ENCODE measurements around the gene MAD1L1.

Gene MAD1L1

DNA sequence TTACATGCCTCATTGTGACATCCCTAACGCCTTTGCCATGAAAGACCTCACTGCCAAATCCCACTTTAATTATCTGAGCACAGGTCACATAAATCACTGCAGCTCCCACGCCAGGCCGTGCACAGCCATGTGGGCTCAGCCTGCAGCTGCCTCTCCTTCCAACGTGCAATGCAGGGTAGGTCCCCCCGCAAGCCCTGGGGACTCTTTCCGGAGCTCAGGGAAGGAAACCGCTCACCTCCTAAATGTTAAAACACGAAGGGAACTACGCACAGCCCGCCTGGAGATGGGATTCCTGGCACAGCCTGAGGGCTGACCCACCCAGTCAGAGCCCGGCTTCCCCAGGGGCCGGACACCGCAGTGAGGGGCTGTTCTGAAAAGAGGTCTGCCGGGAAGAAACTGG lies 128.0 kb downstream of the MAD1L1 start:
- peak overlapping the region; percentile 6; the same call in 1 of the 2 replicates for H3K4me2 ChIP-seq (ENCODE audit: low read length)
- no peaks in the 10 kb centered on the region for H4K20me1 ChIP-seq (ENCODE audit: control insufficient read depth, insufficient read depth, low read depth, low read length)
- H3F3A ChIP-seq (ENCODE audit: control insufficient read depth, insufficient read depth): peaks cover 18% of the 10 kb centered on the region
- no peaks in the 10 kb centered on the region for H3K9me3 ChIP-seq (ENCODE audit: control insufficient read depth, insufficient read depth, low read length)
- no peak overlapping the region for H3K4me3 ChIP-seq (ENCODE audit: low read length)
- H3K9me2 ChIP-seq (replicated peaks; ENCODE audit: control insufficient read depth, low read length): no peaks in the 10 kb centered on the region
- TF ChIP-seq EZH2phosphoT487 (IDR thresholded peaks at IDR 0.05; ENCODE audit: borderline replicate concordance, low read length) (no peak), CTCF (IDR thresholded peaks at IDR 0.05; ENCODE audit: low read depth, low read length, poor library complexity, severe bottlenecking) (no peak)
- peaks cover 6% of the 10 kb centered on the region for H3K36me3 ChIP-seq (ENCODE audit: control insufficient read depth, low read length)
- no peak overlapping the region for H3K27ac ChIP-seq (ENCODE audit: low read depth, low read length)
- no peaks in the 10 kb centered on the region for H3K27me3 ChIP-seq (ENCODE audit: control insufficient read depth, low read length)
- H3K4me1 ChIP-seq (ENCODE audit: control insufficient read depth, low read length): peaks cover 66% of the 10 kb centered on the region
- peaks cover 13% of the 10 kb centered on the region for H3K79me2 ChIP-seq (ENCODE audit: control insufficient read depth, low read length)

DNA sequence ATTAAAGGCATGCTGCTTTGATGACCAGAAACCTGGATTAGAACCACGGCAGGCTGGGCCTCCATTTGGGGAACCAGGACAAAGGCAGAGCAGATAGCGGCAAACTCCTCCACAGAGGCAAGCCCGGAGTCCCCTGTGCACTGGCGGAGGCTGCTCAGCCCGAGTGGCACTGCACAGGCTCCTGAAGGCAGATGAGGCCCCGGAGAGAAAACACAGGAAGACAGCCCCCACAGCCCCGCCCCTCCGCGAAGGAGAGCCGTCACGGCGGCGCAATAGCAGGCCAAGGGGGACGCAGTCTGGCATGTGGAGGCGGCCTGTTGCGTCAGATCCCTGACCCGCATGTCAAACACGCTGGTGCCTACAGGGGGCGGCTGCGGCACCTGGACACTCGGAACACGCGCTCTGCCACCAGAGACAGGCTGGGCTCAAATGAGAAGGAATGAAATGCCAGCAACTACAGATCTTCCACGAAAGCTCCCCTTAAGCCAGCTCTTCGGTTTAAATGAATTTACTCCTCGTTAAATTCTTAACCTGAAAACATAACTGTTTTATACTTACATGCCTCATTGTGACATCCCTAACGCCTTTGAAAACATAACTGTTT lies 128.5 kb downstream of the MAD1L1 start:
- Histone ChIP-seq H3K9me3 (ENCODE audit: control insufficient read depth, insufficient read depth, low read length) (no peaks in the 10 kb centered on the region), H3K9me2 (replicated peaks; ENCODE audit: control insufficient read depth, low read length) (no peaks in the 10 kb centered on the region), H3K4me2 (ENCODE audit: low read length) (peak overlapping the region; percentile 6; the same call in 1 of the 2 replicates), H3K4me3 (ENCODE audit: low read length) (no peak overlapping the region), H3K27me3 (ENCODE audit: control insufficient read depth, low read length) (no peaks in the 10 kb centered on the region), H3K79me2 (ENCODE audit: control insufficient read depth, low read length) (peaks cover 13% of the 10 kb centered on the region), H3K4me1 (ENCODE audit: control insufficient read depth, low read length) (peaks cover 66% of the 10 kb centered on the region), H4K20me1 (ENCODE audit: control insufficient read depth, insufficient read depth, low read depth, low read length) (no peaks in the 10 kb centered on the region), H3F3A (ENCODE audit: control insufficient read depth, insufficient read depth) (peaks cover 18% of the 10 kb centered on the region), H3K27ac (ENCODE audit: low read depth, low read length) (0 out of 2 replicates have a peak overlapping the region, but pooled peaks have one; percentile 1), H3K36me3 (ENCODE audit: control insufficient read depth, low read length) (peaks cover 7% of the 10 kb centered on the region)
- TF ChIP-seq EZH2phosphoT487 (IDR thresholded peaks at IDR 0.05; ENCODE audit: borderline replicate concordance, low read length) (no peak), CTCF (IDR thresholded peaks at IDR 0.05; ENCODE audit: low read depth, low read length, poor library complexity, severe bottlenecking) (peak; percentile 71)

GRCh38 chr7:2103071-2103898 lies 129.5 kb downstream of the MAD1L1 start:
- Histone ChIP-seq H3K9me3 (ENCODE audit: control insufficient read depth, insufficient read depth, low read length) (no peaks in the 10 kb centered on the region), H3K27me3 (ENCODE audit: control insufficient read depth, low read length) (no peaks in the 10 kb centered on the region), H4K20me1 (ENCODE audit: control insufficient read depth, insufficient read depth, low read depth, low read length) (no peaks in the 10 kb centered on the region), H3K4me3 (ENCODE audit: low read length) (no peak overlapping the region), H3K79me2 (ENCODE audit: control insufficient read depth, low read length) (peaks cover 22% of the 10 kb centered on the region), H3F3A (ENCODE audit: control insufficient read depth, insufficient read depth) (peaks cover 15% of the 10 kb centered on the region), H3K4me2 (ENCODE audit: low read length) (no peak overlapping the region), H3K36me3 (ENCODE audit: control insufficient read depth, low read length) (peaks cover 7% of the 10 kb centered on the region), H3K9me2 (replicated peaks; ENCODE audit: control insufficient read depth, low read length) (no peaks in the 10 kb centered on the region), H3K4me1 (ENCODE audit: control insufficient read depth, low read length) (peaks cover 66% of the 10 kb centered on the region), H3K27ac (ENCODE audit: low read depth, low read length) (no peak overlapping the region)
- no peak for TF ChIP-seq CTCF (IDR thresholded peaks at IDR 0.05; ENCODE audit: low read depth, low read length, poor library complexity, severe bottlenecking)
- no peak for TF ChIP-seq EZH2phosphoT487 (IDR thresholded peaks at IDR 0.05; ENCODE audit: borderline replicate concordance, low read length)
